ENCODE measurements around the gene UPP2. TPM values are rescaled to one million over a fixed set of nuclear protein-coding genes. Genes with fewer than 3 reads are reported as not detected.

UPP2 gene
- polyA plus RNA-seq, 1 donor from 2014 or later = 0.12 TPM

DNA sequence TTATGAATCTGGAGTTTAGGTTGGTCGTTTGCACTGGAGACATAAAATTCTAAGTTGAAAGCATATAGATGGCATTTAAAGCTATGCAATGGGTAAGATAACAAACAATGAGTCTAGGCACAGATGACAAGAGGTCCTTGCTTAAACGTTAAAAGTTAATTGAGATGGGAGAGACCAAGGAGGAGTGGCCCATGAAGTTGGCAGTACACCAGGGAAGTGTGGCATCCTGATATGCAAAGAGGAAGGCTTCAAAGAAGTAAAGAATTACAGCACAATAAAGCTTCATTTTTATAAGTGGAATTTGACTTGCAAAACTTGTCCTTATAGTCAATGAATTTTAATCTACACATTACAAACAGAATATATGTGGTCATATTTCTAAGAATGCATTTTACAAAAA, 23.2 kb downstream of the UPP2 start:
- no peak for TF ChIP-seq SMC3 (conservative IDR thresholded peaks at IDR 0.05; ENCODE audit: poor library complexity)
- H3K79me2 ChIP-seq (replicated peaks; ENCODE audit: insufficient read depth, low read length) = no peaks in the 10 kb centered on the region
- no peak overlapping the region for H2AFZ ChIP-seq (ENCODE audit: low read depth, low read length)
- no peak overlapping the region for H3K9ac ChIP-seq (ENCODE audit: low read length)
- no peaks in the 10 kb centered on the region for H3K9me3 ChIP-seq (ENCODE audit: low read length)
- H4K20me1 ChIP-seq (ENCODE audit: insufficient read depth) = no peaks in the 10 kb centered on the region
- no peaks in the 10 kb centered on the region for H3K9me2 ChIP-seq (ENCODE audit: insufficient read depth, low read length)
- H3K27me3 ChIP-seq (ENCODE audit: insufficient read depth, low read depth, low read length) = no peaks in the 10 kb centered on the region
- no peak overlapping the region for H3K27ac ChIP-seq (ENCODE audit: low read length)
- no peaks in the 10 kb centered on the region for H3F3A ChIP-seq (ENCODE audit: insufficient read depth, low read length, poor library complexity, severe bottlenecking)
- H3K4me3 ChIP-seq (ENCODE audit: low read length) = no peak overlapping the region
- no peaks in the 10 kb centered on the region for H3K36me3 ChIP-seq (ENCODE audit: insufficient read depth, low read length)
- H3K4me2 ChIP-seq (ENCODE audit: low read length) = no peak overlapping the region

- Histone ChIP-seq H3K9ac (ENCODE audit: low read length) (no peak overlapping the region), H3F3A (ENCODE audit: insufficient read depth, low read length, poor library complexity, severe bottlenecking) (no peaks in the 10 kb centered on the region), H3K9me2 (ENCODE audit: insufficient read depth, low read length) (no peaks in the 10 kb centered on the region), H3K36me3 (ENCODE audit: insufficient read depth, low read length) (no peaks in the 10 kb centered on the region), H3K79me2 (replicated peaks; ENCODE audit: insufficient read depth, low read length) (no peaks in the 10 kb centered on the region), H3K4me3 (ENCODE audit: low read length) (no peak overlapping the region), H2AFZ (ENCODE audit: low read depth, low read length) (no peak overlapping the region), H3K27ac (ENCODE audit: low read length) (no peak overlapping the region), H3K4me2 (ENCODE audit: low read length) (no peak overlapping the region), H3K27me3 (ENCODE audit: insufficient read depth, low read depth, low read length) (no peaks in the 10 kb centered on the region), H3K9me3 (ENCODE audit: low read length) (no peaks in the 10 kb centered on the region), H4K20me1 (ENCODE audit: insufficient read depth) (no peaks in the 10 kb centered on the region)
- TF ChIP-seq TAF1 (IDR thresholded peaks at IDR 0.05; ENCODE audit: low read depth) (no peak), RAD21 (conservative IDR thresholded peaks at IDR 0.05) (no peak), EP300 (conservative IDR thresholded peaks at IDR 0.05; ENCODE audit: poor library complexity, severe bottlenecking) (no peak), POLR2AphosphoS5 (IDR thresholded peaks at IDR 0.05) (no peak), SMC3 (conservative IDR thresholded peaks at IDR 0.05; ENCODE audit: poor library complexity) (no peak), MXI1 (conservative IDR thresholded peaks at IDR 0.05; ENCODE audit: poor library complexity, severe bottlenecking) (no peak), CTCF (IDR thresholded peaks at IDR 0.05; ENCODE audit: poor library complexity, severe bottlenecking) (no peak), EZH2 (IDR thresholded peaks at IDR 0.05; ENCODE audit: borderline replicate concordance, insufficient read depth, low read length, poor library complexity, severe bottlenecking) (no peak)
- TF ChIP-seq, protein P1, sequence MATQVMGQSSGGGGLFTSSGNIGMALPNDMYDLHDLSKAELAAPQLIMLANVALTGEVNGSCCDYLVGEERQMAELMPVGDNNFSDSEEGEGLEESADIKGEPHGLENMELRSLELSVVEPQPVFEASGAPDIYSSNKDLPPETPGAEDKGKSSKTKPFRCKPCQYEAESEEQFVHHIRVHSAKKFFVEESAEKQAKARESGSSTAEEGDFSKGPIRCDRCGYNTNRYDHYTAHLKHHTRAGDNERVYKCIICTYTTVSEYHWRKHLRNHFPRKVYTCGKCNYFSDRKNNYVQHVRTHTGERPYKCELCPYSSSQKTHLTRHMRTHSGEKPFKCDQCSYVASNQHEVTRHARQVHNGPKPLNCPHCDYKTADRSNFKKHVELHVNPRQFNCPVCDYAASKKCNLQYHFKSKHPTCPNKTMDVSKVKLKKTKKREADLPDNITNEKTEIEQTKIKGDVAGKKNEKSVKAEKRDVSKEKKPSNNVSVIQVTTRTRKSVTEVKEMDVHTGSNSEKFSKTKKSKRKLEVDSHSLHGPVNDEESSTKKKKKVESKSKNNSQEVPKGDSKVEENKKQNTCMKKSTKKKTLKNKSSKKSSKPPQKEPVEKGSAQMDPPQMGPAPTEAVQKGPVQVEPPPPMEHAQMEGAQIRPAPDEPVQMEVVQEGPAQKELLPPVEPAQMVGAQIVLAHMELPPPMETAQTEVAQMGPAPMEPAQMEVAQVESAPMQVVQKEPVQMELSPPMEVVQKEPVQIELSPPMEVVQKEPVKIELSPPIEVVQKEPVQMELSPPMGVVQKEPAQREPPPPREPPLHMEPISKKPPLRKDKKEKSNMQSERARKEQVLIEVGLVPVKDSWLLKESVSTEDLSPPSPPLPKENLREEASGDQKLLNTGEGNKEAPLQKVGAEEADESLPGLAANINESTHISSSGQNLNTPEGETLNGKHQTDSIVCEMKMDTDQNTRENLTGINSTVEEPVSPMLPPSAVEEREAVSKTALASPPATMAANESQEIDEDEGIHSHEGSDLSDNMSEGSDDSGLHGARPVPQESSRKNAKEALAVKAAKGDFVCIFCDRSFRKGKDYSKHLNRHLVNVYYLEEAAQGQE (IDR thresholded peaks at IDR 0.05; ENCODE audit: borderline replicate concordance) = no peak
Measured at GRCh38 chr2:158125756-158126498, 24.3 kb downstream of the UPP2 start.
